ENCODE results near the gene SDC3.

Gene SDC3

GRCh38 chr1:30901798-30902581 lies 6.6 kb downstream of the SDC3 start:
- 59% methylated on average over 7 of the region's 11 CpGs for WGBS (ENCODE audit: insufficient coverage)
- no peaks in the 10 kb centered on the region for H3K4me1 ChIP-seq (ENCODE audit: control extremely low read depth in 1 of 4, control insufficient read depth in 4 of 4, insufficient read depth in 4 of 4, low read length in 3 of 4)

GRCh38 chr1:30900931-30901560 lies 7.5 kb downstream of the SDC3 start:
- CTCF ChIA-PET = interaction anchor here (3.0 kb wide), 1 partner anchor 11 kb away, joined by 11 read pairs; no protein-coding TSS in a partner anchor

More at GRCh38 chr1:30901798-30902581, 6.6 kb downstream of the SDC3 start:
- Histone ChIP-seq H3K27me3 (replicated peaks in 2 of 5; ENCODE audit: control insufficient read depth in 4 of 5, insufficient read depth in 5 of 5, low read length in 4 of 5) (peaks cover 0 to 86% (median 28%) of the 10 kb centered on the region in 5 experiments), H3K27ac (ENCODE audit: insufficient read depth in 1 of 2, low read depth in 1 of 2, low read length in 2 of 2, poor library complexity in 1 of 2, severe bottlenecking in 2 of 2) (no peak overlapping the region), H3K9me3 (ENCODE audit: control extremely low read depth in 1 of 5, control insufficient read depth in 4 of 5, insufficient read depth in 2 of 5, low read depth in 1 of 5, low read length in 4 of 5) (no peaks in the 10 kb centered on the region), H3K36me3 (ENCODE audit: control insufficient read depth in 4 of 4, insufficient read depth in 4 of 4, low read length in 3 of 4) (no peaks in the 10 kb centered on the region), H3K4me3 (ENCODE audit: control insufficient read depth in 1 of 7, extremely low read depth in 1 of 7, insufficient read depth in 4 of 7, low read depth in 2 of 7, low read length in 6 of 7) (no peak overlapping the region)
- no peak for DNase-seq
- ChIA-PET CTCF (interaction anchor here (0.9 to 3.0 kb wide), 2 partner anchors 10 to 100 kb away, joined by 3 to 11 read pairs; no protein-coding TSS in a partner anchor), POLR2A (no interaction called here)

GRCh38 chr1:30900486-30900885 lies 8.1 kb downstream of the SDC3 start:
- ChIA-PET POLR2A (no interaction called here), CTCF (interaction anchor here (1.5 to 3.0 kb wide), 2 partner anchors 11 to 99 kb away, joined by 4 to 11 read pairs; no protein-coding TSS in a partner anchor)
- no peaks in the 10 kb centered on the region for H3K9me3 ChIP-seq (ENCODE audit: control extremely low read depth in 1 of 5, control insufficient read depth in 4 of 5, insufficient read depth in 2 of 5, low read depth in 1 of 5, low read length in 4 of 5)
- no peaks in the 10 kb centered on the region for H3K4me1 ChIP-seq (ENCODE audit: control extremely low read depth in 1 of 4, control insufficient read depth in 4 of 4, insufficient read depth in 4 of 4, low read length in 3 of 4)
- no peak overlapping the region for H3K27ac ChIP-seq (ENCODE audit: insufficient read depth in 1 of 2, low read depth in 1 of 2, low read length in 2 of 2, poor library complexity in 1 of 2, severe bottlenecking in 2 of 2)
- no peak overlapping the region for H3K4me3 ChIP-seq (ENCODE audit: control insufficient read depth in 1 of 7, extremely low read depth in 1 of 7, insufficient read depth in 4 of 7, low read depth in 2 of 7, low read length in 6 of 7)
- no peak for DNase-seq
- 81% methylated on average over 5 of the region's 6 CpGs for WGBS (ENCODE audit: insufficient coverage)
- H3K27me3 ChIP-seq (replicated peaks in 2 of 5; ENCODE audit: control insufficient read depth in 4 of 5, insufficient read depth in 5 of 5, low read length in 4 of 5) = peaks cover 0 to 85% (median 19%) of the 10 kb centered on the region in 5 experiments
- no peaks in the 10 kb centered on the region for H3K36me3 ChIP-seq (ENCODE audit: control insufficient read depth in 4 of 4, insufficient read depth in 4 of 4, low read length in 3 of 4)

More at GRCh38 chr1:30900931-30901560, 7.5 kb downstream of the SDC3 start:
- H3K4me3 ChIP-seq (ENCODE audit: control insufficient read depth in 1 of 7, extremely low read depth in 1 of 7, insufficient read depth in 4 of 7, low read depth in 2 of 7, low read length in 6 of 7) = no peak overlapping the region
- POLR2A ChIA-PET = no interaction called here
- no peaks in the 10 kb centered on the region for H3K4me1 ChIP-seq (ENCODE audit: control extremely low read depth in 1 of 4, control insufficient read depth in 4 of 4, insufficient read depth in 4 of 4, low read length in 3 of 4)
- peaks cover 0 to 86% (median 23%) of the 10 kb centered on the region in 5 experiments for H3K27me3 ChIP-seq (replicated peaks in 2 of 5; ENCODE audit: control insufficient read depth in 4 of 5, insufficient read depth in 5 of 5, low read length in 4 of 5)
- no peaks in the 10 kb centered on the region for H3K9me3 ChIP-seq (ENCODE audit: control extremely low read depth in 1 of 5, control insufficient read depth in 4 of 5, insufficient read depth in 2 of 5, low read depth in 1 of 5, low read length in 4 of 5)
- no peaks in the 10 kb centered on the region for H3K36me3 ChIP-seq (ENCODE audit: control insufficient read depth in 4 of 4, insufficient read depth in 4 of 4, low read length in 3 of 4)
- 88% methylated on average over 2 of the region's 3 CpGs for WGBS (ENCODE audit: insufficient coverage)
- no peak for DNase-seq
- no peak overlapping the region for H3K27ac ChIP-seq (ENCODE audit: insufficient read depth in 1 of 2, low read depth in 1 of 2, low read length in 2 of 2, poor library complexity in 1 of 2, severe bottlenecking in 2 of 2)

- Histone ChIP-seq H3K4me1 (ENCODE audit: control extremely low read depth in 1 of 4, control insufficient read depth in 4 of 4, insufficient read depth in 4 of 4, low read length in 3 of 4) (no peaks in the 10 kb centered on the region), H3K36me3 (ENCODE audit: control insufficient read depth in 4 of 4, insufficient read depth in 4 of 4, low read length in 3 of 4) (no peaks in the 10 kb centered on the region), H3K9me3 (ENCODE audit: control extremely low read depth in 1 of 5, control insufficient read depth in 4 of 5, insufficient read depth in 2 of 5, low read depth in 1 of 5, low read length in 4 of 5) (no peaks in the 10 kb centered on the region), H3K27me3 (replicated peaks in 2 of 5; ENCODE audit: control insufficient read depth in 4 of 5, insufficient read depth in 5 of 5, low read length in 4 of 5) (peaks cover 0 to 87% (median 25%) of the 10 kb centered on the region in 5 experiments), H3K27ac (ENCODE audit: insufficient read depth in 1 of 2, low read depth in 1 of 2, low read length in 2 of 2, poor library complexity in 1 of 2, severe bottlenecking in 2 of 2) (no peak overlapping the region), H3K4me3 (ENCODE audit: control insufficient read depth in 1 of 7, extremely low read depth in 1 of 7, insufficient read depth in 4 of 7, low read depth in 2 of 7, low read length in 6 of 7) (no peak overlapping the region)
- 96% methylated on average over 11 of the region's 13 CpGs for WGBS (ENCODE audit: insufficient coverage)
- ChIA-PET POLR2A (no interaction called here), CTCF (interaction anchor here (0.6 to 1.5 kb wide), 2 partner anchors 98 to 138 kb away, joined by 3 to 4 read pairs; no protein-coding TSS in a partner anchor)
- DNase-seq = no peak
These were observed 8.8 kb downstream of the SDC3 start for GRCh38 chr1:30899577-30900389.

GRCh38 chr1:30898031-30898815 lies 10.3 kb downstream of the SDC3 start:
- POLR2A ChIA-PET = no interaction called here

GRCh38 chr1:30896905-30897304 lies 11.7 kb downstream of the SDC3 start:
- H3K9me3 ChIP-seq (ENCODE audit: control extremely low read depth in 1 of 5, control insufficient read depth in 4 of 5, insufficient read depth in 2 of 5, low read depth in 1 of 5, low read length in 4 of 5) = no peaks in the 10 kb centered on the region
- H3K36me3 ChIP-seq (ENCODE audit: control insufficient read depth in 4 of 4, insufficient read depth in 4 of 4, low read length in 3 of 4) = no peaks in the 10 kb centered on the region
- peaks cover 0 to 84% (median 29%) of the 10 kb centered on the region in 5 experiments for H3K27me3 ChIP-seq (replicated peaks in 2 of 5; ENCODE audit: control insufficient read depth in 4 of 5, insufficient read depth in 5 of 5, low read length in 4 of 5)
- WGBS (ENCODE audit: insufficient coverage) = 100% methylated on average over 1 of the region's 2 CpGs
- H3K27ac ChIP-seq (ENCODE audit: insufficient read depth in 1 of 2, low read depth in 1 of 2, low read length in 2 of 2, poor library complexity in 1 of 2, severe bottlenecking in 2 of 2) = no peak overlapping the region
- H3K4me1 ChIP-seq (ENCODE audit: control extremely low read depth in 1 of 4, control insufficient read depth in 4 of 4, insufficient read depth in 4 of 4, low read length in 3 of 4) = peaks cover 0 to 2% (median 1%) of the 10 kb centered on the region in 4 experiments
- POLR2A ChIA-PET = no interaction called here
- DNase-seq = no peak
- H3K4me3 ChIP-seq (ENCODE audit: control insufficient read depth in 1 of 7, extremely low read depth in 1 of 7, insufficient read depth in 4 of 7, low read depth in 2 of 7, low read length in 6 of 7) = no peak overlapping the region
- CTCF ChIA-PET = interaction anchor here (0.9 to 2.6 kb wide), 7 partner anchors 14 to 114 kb away, joined by 3 to 17 read pairs (median 3); no protein-coding TSS in a partner anchor

More at GRCh38 chr1:30898031-30898815, 10.3 kb downstream of the SDC3 start:
- no peaks in the 10 kb centered on the region for H3K36me3 ChIP-seq (ENCODE audit: control insufficient read depth in 4 of 4, insufficient read depth in 4 of 4, low read length in 3 of 4)
- no peak for DNase-seq
- peaks cover 0 to 86% (median 26%) of the 10 kb centered on the region in 5 experiments for H3K27me3 ChIP-seq (replicated peaks in 2 of 5; ENCODE audit: control insufficient read depth in 4 of 5, insufficient read depth in 5 of 5, low read length in 4 of 5)
- H3K4me1 ChIP-seq (ENCODE audit: control extremely low read depth in 1 of 4, control insufficient read depth in 4 of 4, insufficient read depth in 4 of 4, low read length in 3 of 4) = no peaks in the 10 kb centered on the region
- H3K4me3 ChIP-seq (ENCODE audit: control insufficient read depth in 1 of 7, extremely low read depth in 1 of 7, insufficient read depth in 4 of 7, low read depth in 2 of 7, low read length in 6 of 7) = no peak overlapping the region
- H3K27ac ChIP-seq (ENCODE audit: insufficient read depth in 1 of 2, low read depth in 1 of 2, low read length in 2 of 2, poor library complexity in 1 of 2, severe bottlenecking in 2 of 2) = no peak overlapping the region
- H3K9me3 ChIP-seq (ENCODE audit: control extremely low read depth in 1 of 5, control insufficient read depth in 4 of 5, insufficient read depth in 2 of 5, low read depth in 1 of 5, low read length in 4 of 5) = no peaks in the 10 kb centered on the region
- CTCF ChIA-PET = interaction anchor here (0.6 to 2.6 kb wide), 2 partner anchors 12 to 23 kb away, joined by 3 to 17 read pairs; no protein-coding TSS in a partner anchor
- WGBS (ENCODE audit: insufficient coverage) = 98% methylated on average over 9 of the region's 10 CpGs

Measured in common myeloid progenitor, CD34-positive (primary cell).